ENCODE data around the gene CPB2.

CPB2 gene

GRCh38 chr13:46145950-46146349 lies 41.1 kb upstream of the CPB2 start:
- Histone ChIP-seq H3K27ac (ENCODE audit: low read depth, low read length) (no peak overlapping the region), H3K36me3 (ENCODE audit: control insufficient read depth, low read length) (peaks cover 95% of the 10 kb centered on the region), H3K4me1 (ENCODE audit: control insufficient read depth, low read length) (no peaks in the 10 kb centered on the region), H3K79me2 (ENCODE audit: control insufficient read depth, low read length) (peaks cover 10% of the 10 kb centered on the region), H3K27me3 (ENCODE audit: control insufficient read depth, low read length) (no peaks in the 10 kb centered on the region), H3K9me2 (replicated peaks; ENCODE audit: control insufficient read depth, low read length) (no peaks in the 10 kb centered on the region), H3K4me2 (ENCODE audit: low read length) (no peak overlapping the region), H3K9me3 (ENCODE audit: control insufficient read depth, insufficient read depth, low read length) (no peaks in the 10 kb centered on the region), H4K20me1 (ENCODE audit: control insufficient read depth, insufficient read depth, low read depth, low read length) (peaks cover 8% of the 10 kb centered on the region), H3K4me3 (ENCODE audit: low read length) (no peak overlapping the region), H3F3A (ENCODE audit: control insufficient read depth, insufficient read depth) (peaks cover 15% of the 10 kb centered on the region; the same call in 1 of the 2 replicates)
- no peak for TF ChIP-seq EZH2phosphoT487 (IDR thresholded peaks at IDR 0.05; ENCODE audit: borderline replicate concordance, low read length)
- TF ChIP-seq, protein P1, sequence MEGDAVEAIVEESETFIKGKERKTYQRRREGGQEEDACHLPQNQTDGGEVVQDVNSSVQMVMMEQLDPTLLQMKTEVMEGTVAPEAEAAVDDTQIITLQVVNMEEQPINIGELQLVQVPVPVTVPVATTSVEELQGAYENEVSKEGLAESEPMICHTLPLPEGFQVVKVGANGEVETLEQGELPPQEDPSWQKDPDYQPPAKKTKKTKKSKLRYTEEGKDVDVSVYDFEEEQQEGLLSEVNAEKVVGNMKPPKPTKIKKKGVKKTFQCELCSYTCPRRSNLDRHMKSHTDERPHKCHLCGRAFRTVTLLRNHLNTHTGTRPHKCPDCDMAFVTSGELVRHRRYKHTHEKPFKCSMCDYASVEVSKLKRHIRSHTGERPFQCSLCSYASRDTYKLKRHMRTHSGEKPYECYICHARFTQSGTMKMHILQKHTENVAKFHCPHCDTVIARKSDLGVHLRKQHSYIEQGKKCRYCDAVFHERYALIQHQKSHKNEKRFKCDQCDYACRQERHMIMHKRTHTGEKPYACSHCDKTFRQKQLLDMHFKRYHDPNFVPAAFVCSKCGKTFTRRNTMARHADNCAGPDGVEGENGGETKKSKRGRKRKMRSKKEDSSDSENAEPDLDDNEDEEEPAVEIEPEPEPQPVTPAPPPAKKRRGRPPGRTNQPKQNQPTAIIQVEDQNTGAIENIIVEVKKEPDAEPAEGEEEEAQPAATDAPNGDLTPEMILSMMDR (IDR thresholded peaks at IDR 0.05; ENCODE audit: low read depth, low read length, poor library complexity, severe bottlenecking): no peak

GRCh38 chr13:46145135-46145534 lies 40.3 kb upstream of the CPB2 start:
- H3K9me3 ChIP-seq (ENCODE audit: control insufficient read depth, insufficient read depth, low read length): no peaks in the 10 kb centered on the region
- H4K20me1 ChIP-seq (ENCODE audit: control insufficient read depth, insufficient read depth, low read depth, low read length): peaks cover 8% of the 10 kb centered on the region
- no peak overlapping the region for H3K4me3 ChIP-seq (ENCODE audit: low read length)
- no peaks in the 10 kb centered on the region for H3K27me3 ChIP-seq (ENCODE audit: control insufficient read depth, low read length)
- no peak overlapping the region for H3K4me2 ChIP-seq (ENCODE audit: low read length)
- peaks cover 95% of the 10 kb centered on the region for H3K36me3 ChIP-seq (ENCODE audit: control insufficient read depth, low read length)
- H3K9me2 ChIP-seq (replicated peaks; ENCODE audit: control insufficient read depth, low read length): no peaks in the 10 kb centered on the region
- H3F3A ChIP-seq (ENCODE audit: control insufficient read depth, insufficient read depth): peaks cover 15% of the 10 kb centered on the region; the same call in 1 of the 2 replicates
- TF ChIP-seq EZH2phosphoT487 (IDR thresholded peaks at IDR 0.05; ENCODE audit: borderline replicate concordance, low read length): no peak
- TF ChIP-seq, protein P1 (IDR thresholded peaks at IDR 0.05; ENCODE audit: low read depth, low read length, poor library complexity, severe bottlenecking): no peak
- H3K4me1 ChIP-seq (ENCODE audit: control insufficient read depth, low read length): no peaks in the 10 kb centered on the region
- peaks cover 10% of the 10 kb centered on the region for H3K79me2 ChIP-seq (ENCODE audit: control insufficient read depth, low read length)
- no peak overlapping the region for H3K27ac ChIP-seq (ENCODE audit: low read depth, low read length)

GRCh38 chr13:46143184-46143701 lies 38.4 kb upstream of the CPB2 start:
- no peak for TF ChIP-seq EZH2phosphoT487 (IDR thresholded peaks at IDR 0.05; ENCODE audit: borderline replicate concordance, low read length)
- Histone ChIP-seq H3K27me3 (ENCODE audit: control insufficient read depth, low read length) (no peaks in the 10 kb centered on the region), H3K36me3 (ENCODE audit: control insufficient read depth, low read length) (peaks cover 94% of the 10 kb centered on the region), H4K20me1 (ENCODE audit: control insufficient read depth, insufficient read depth, low read depth, low read length) (peaks cover 8% of the 10 kb centered on the region; the same call in 1 of the 2 replicates), H3K9me3 (ENCODE audit: control insufficient read depth, insufficient read depth, low read length) (no peaks in the 10 kb centered on the region), H3K79me2 (ENCODE audit: control insufficient read depth, low read length) (peaks cover 8% of the 10 kb centered on the region; the same call in 1 of the 2 replicates), H3K4me2 (ENCODE audit: low read length) (no peak overlapping the region), H3K27ac (ENCODE audit: low read depth, low read length) (no peak overlapping the region), H3K4me1 (ENCODE audit: control insufficient read depth, low read length) (no peaks in the 10 kb centered on the region), H3K9me2 (replicated peaks; ENCODE audit: control insufficient read depth, low read length) (no peaks in the 10 kb centered on the region), H3K4me3 (ENCODE audit: low read length) (no peak overlapping the region), H3F3A (ENCODE audit: control insufficient read depth, insufficient read depth) (peaks cover 16% of the 10 kb centered on the region)

DNA sequence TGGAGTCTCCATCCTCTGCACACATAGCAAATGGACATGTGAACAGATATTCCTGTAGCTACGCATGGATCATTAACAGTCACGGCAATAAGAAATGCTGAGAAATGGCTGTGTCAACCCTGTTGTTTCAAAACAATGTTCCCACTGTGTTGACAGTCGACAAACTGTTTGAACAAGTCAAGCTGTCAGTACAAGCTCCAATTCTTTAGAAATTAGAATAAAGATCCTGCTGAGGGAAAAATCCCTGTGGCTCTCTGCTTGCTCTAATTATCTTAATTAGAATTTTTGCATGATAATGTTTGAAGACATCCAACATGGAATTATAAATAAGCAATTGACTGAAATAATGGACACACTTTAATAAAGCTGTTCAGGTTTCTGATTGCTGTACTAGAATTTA lies 37.9 kb upstream of the CPB2 start:
- Histone ChIP-seq H3K79me2 (ENCODE audit: control insufficient read depth, low read length) (peaks cover 5% of the 10 kb centered on the region; the same call in 1 of the 2 replicates), H3F3A (ENCODE audit: control insufficient read depth, insufficient read depth) (peaks cover 16% of the 10 kb centered on the region), H3K27me3 (ENCODE audit: control insufficient read depth, low read length) (no peaks in the 10 kb centered on the region), H3K27ac (ENCODE audit: low read depth, low read length) (no peak overlapping the region), H4K20me1 (ENCODE audit: control insufficient read depth, insufficient read depth, low read depth, low read length) (peaks cover 8% of the 10 kb centered on the region; the same call in 1 of the 2 replicates), H3K9me2 (replicated peaks; ENCODE audit: control insufficient read depth, low read length) (no peaks in the 10 kb centered on the region), H3K4me2 (ENCODE audit: low read length) (no peak overlapping the region), H3K4me3 (ENCODE audit: low read length) (no peak overlapping the region), H3K9me3 (ENCODE audit: control insufficient read depth, insufficient read depth, low read length) (no peaks in the 10 kb centered on the region), H3K36me3 (ENCODE audit: control insufficient read depth, low read length) (peaks cover 94% of the 10 kb centered on the region), H3K4me1 (ENCODE audit: control insufficient read depth, low read length) (no peaks in the 10 kb centered on the region)
- no peak for TF ChIP-seq EZH2phosphoT487 (IDR thresholded peaks at IDR 0.05; ENCODE audit: borderline replicate concordance, low read length)
- TF ChIP-seq, protein P1 (IDR thresholded peaks at IDR 0.05; ENCODE audit: low read depth, low read length, poor library complexity, severe bottlenecking): no peak

Data from DOHH2 (cell line).